NCI-H526 treated with DMSO at 0.1 percent for 48 hours (cell line): Measurements from ENCODE around the gene TAGLN.

Experiments used
- DNase-seq: peaks from one replicate; lab custom pipeline; 2025; lab: John Stamatoyannopoulos, UW

Gene TAGLN

GRCh38 chr11:117214404-117215110 is 15.4 kb downstream of the TAGLN start:
- DNase-seq: no peak

DNA sequence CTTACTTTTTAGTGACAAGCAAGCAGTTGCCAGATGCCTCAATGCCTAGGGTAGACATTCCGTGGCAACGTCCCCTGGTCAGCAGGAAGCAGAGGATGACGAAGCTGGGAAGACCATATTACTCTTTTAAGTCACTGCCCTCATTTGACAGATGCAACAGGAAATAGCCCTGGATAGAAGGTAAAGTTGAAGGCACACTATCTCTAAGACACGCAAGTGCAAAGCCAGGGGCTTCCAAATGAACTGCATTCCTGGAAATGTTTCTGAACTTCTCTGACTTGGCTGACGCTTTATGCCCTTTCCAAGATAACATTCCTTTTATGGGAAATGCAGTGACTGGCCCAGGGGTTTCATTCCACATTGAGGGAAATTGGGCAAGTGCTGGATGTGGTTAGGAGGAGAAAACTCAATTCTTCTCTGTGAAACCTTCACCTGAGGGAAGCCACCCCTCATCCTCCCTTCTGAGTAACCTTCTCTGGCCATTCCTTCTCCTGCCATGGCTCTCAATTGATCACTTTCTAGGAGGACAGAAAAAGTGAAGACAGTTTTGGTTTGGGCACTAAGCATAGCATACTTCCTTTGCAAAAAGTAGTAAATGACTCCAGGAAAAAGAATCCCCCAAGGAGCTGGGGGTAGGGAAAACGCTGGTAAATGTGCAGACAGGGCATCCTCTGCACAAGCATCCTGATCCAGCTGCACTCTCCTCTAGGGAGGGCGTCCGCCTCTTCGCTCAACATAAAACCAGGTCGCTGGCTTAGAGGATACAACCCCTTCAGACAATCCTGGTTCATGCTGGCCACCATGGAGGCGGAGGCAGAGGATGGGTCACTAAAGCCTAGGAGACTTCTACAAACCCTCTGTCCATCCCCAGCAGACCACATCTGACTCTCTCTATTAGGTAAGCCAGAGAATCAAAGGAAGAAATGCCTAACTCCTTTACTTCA is 18.2 kb downstream of the TAGLN start:
- no peak for DNase-seq

DNA sequence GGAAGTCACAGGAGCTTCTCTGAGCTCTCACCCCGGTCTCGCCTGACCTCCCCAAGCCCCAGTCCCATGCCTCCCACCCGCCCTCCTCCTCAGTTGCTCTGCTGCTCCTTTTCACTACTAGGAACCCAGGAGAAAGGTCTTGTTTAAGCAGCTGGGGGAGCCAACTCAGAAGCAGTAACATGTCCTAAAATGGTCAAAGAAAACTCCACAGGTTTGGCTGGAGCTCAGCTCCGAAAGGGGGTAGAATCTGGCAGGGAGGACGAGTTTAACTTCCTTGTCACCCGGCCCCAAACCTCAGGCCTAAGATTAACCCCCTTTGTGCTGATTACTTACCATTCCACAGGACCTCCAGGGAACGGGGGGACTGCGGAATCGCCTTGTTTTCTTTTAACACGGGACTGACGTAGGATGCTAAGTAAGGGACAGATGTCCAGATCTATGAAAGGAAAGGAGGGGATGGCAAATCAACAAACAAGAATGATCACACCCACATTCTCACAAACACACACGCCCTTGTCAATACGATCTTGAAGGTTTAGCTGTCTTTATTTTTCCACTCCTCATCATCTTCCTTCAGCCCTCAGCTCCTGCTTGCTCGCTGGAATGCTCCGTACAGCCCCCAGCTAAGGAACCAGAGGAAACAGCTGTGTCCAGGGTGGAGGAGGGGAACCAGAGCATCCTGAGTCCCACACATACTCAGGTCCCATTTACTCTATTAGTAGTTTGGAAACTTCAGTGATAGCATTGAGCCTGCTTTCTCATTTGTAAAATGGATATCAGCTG is 19.2 kb downstream of the TAGLN start:
- DNase-seq: no peak

- no peak for DNase-seq
These were observed 19.8 kb downstream of the TAGLN start for GRCh38 chr11:117219001-117219400.

DNA sequence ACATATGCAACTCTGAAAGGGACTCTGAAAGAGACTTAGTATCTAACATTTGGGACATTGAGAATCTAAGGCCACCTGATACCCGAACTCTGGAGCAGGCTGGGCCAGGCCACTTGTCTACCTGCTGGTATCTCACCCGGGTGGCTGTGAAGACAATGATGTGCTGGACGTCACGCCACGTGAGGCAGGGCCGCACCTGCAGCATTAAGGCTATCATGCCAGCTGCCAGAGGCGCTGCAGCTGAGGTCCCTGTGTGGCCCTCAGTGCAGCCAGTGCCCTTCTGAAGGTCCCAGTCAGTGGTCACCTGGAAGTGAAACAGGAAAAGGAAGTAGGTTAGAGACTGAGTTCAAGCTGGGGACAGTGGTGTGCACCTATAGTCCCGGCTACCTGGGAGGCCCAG is 20.3 kb downstream of the TAGLN start:
- no peak for DNase-seq

- DNase-seq: no peak
These were observed 20.8 kb downstream of the TAGLN start for GRCh38 chr11:117219995-117220394.

DNA sequence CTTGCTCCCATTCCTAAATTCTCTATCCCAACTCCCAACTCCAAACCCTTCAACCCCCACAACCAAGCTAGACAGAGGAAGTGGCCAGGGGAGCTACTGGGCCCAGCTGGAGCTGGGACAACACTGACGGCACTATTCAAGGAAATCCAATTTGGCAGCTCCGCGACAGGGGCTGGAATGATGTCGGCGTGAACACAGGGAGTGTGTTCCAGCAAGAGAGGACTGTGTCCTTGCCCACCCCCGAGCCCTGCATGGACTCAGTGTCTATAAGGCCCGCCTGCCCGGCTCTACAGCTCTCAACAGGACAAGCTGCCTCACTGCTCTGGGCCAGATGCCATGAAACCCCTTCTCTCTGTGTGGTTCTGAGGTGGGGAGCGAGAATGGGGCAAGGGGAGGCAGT is 21.4 kb downstream of the TAGLN start:
- no peak for DNase-seq

DNA sequence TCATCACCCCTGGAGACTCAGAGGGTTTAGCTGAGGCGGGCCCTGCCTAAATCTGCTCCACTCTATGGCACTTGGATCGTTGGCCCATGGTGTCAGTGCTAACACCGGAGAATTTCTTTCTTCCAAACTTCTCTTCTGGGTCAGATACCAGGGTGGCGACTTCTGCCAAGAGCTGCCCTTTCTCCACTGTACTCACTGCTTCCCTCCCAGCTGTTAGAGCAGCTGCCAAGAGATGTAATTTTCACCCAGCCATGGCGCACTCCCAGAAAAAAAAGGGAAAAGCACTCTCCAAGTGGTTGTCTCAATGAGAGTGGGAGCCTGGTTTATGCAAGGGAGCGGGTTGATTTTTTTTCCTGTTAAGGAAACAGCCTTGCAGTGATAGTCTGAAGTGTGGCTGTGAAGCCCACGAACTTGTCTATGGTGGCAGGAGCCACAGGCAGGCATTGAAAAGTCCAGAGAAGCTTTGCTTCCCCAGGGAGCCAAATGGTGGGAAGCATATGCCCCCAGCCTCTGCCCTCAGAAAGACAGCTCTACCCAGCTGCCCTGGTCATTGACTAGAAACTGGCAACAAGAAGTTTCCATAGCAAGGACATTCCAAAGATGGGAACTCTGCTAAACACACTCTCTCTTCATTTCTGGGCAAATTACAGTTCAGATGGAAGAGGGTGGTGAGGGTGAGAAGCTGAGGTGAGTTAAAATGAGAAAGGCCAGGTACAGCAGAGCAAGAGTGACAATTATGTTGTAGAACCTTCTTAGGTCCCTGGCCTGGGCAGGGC is 22.0 kb downstream of the TAGLN start:
- DNase-seq: no peak

DNA sequence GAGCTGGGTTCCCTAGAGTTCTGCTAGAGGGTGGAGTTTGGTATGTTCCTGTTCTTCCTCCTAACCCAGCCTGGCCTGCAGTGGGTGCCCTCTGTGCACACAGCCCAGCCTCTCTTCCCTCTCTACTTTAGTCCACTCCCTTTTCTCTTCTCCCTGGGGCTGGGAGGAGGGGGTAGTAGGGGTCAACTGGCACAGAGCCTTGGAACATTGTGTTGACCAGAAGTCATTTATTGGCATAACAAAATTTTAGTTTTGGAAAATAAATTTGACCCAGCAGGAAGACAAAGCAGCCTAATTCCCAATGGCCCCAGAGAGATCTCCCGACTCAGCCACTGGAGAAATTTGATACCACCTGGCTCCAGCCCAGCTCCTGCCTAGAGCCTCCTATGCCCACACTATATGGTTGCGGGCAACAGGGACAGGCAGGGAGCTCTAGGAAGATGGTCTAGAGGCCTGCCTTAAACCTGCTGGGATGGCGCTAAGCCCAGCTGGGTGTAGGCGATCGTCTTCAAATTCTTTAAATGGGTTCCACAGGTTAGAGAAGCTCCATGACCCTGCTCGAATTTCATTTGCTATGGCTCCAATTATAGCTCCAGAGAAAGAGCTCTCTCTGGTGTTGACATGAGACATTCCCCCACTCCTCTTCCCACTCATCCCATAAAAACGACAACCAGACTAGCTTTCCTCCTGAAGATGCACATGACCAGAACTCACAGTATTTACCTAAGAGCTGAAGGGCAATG is 22.8 kb downstream of the TAGLN start:
- peak; percentile 46 for DNase-seq

- DNase-seq: no peak
These were observed 24.0 kb downstream of the TAGLN start for GRCh38 chr11:117222991-117223740.

- no peak for DNase-seq
These were observed 24.8 kb downstream of the TAGLN start for GRCh38 chr11:117223741-117224689.

GRCh38 chr11:117225553-117226170 is 26.5 kb downstream of the TAGLN start:
- no peak for DNase-seq

DNA sequence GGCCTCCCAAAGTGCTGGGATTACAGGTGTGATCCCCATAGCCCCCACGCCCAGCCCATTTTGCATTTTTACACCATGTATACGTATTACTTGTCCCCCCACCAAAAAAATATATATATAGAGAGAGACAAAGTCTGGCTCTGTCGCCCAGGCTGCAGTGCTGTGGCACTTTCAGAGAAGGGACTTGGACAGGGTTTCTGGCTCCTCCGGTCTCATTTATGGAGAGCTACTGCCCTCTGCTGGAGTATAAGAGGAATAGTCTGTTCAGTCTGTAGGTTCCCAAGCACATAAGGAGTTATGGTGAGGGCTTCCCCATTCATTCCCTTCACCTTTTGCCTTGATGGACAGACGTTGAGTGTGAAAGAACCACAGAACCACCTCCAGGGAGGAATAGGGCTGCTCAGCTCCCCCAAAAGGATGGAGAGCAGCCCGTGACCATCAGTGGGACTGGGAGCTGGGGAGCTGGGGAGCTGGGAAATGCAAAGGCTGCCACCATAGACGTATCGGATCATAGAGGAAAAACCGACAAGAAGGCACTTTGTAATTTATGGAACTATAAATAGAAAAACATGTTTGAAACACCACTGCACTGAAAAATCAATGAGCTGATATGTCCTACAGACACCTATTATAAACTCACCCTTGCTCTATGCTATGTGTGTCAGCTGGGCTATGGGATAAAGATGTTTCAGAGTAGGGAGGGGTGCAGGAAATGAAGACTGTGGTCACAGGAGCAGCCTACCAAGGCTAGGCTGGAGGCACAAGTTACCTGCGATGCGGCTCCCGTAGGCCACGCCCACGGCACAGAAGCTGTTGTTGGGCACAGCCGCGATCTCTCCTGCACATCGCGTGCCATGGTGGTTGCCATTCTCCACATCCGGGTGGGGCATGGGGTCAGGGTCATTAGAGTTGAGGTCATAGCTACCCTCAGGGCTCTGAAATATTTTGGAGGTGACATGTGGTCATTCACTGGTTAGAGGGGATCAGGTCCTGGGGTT is 27.5 kb downstream of the TAGLN start:
- DNase-seq: peak; percentile 92

DNA sequence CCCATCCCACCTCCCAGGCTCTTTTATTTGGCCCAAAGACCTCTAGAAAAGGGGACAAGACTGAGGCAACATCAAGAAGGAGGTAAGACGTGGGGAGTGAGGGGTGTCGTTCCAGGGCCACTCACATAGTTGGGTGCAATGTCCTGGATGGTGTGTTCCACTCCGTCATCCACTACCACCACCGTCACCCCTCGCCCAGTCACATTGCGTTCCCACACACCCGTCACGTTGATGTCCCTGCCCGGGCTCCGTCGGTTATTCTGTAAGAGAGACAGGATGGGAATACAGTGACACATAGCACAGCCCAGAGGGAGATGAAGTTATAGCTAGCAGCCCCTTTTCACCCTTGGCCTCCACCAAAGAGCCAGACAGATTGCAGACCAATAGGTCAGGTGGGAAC is 28.9 kb downstream of the TAGLN start:
- DNase-seq: no peak

GRCh38 chr11:117229411-117229810 is 30.2 kb downstream of the TAGLN start:
- no peak for DNase-seq

DNA sequence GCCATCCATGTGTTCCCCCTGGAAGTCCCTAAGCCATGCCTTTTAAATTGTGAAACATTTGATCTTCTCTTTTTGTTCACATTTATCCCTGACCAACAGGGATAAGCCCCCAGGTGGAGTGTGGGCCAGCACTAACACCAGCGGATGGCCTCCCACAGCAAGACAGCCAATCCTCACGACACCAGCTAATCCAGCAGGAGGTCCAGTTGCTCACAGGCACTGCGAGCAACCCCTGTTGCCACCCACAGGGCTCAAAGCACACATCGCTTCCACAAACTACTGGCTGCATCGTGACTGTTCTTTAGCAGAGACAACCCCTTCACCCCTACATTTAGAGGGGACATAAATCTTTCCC is 30.7 kb downstream of the TAGLN start:
- DNase-seq: no peak

DNA sequence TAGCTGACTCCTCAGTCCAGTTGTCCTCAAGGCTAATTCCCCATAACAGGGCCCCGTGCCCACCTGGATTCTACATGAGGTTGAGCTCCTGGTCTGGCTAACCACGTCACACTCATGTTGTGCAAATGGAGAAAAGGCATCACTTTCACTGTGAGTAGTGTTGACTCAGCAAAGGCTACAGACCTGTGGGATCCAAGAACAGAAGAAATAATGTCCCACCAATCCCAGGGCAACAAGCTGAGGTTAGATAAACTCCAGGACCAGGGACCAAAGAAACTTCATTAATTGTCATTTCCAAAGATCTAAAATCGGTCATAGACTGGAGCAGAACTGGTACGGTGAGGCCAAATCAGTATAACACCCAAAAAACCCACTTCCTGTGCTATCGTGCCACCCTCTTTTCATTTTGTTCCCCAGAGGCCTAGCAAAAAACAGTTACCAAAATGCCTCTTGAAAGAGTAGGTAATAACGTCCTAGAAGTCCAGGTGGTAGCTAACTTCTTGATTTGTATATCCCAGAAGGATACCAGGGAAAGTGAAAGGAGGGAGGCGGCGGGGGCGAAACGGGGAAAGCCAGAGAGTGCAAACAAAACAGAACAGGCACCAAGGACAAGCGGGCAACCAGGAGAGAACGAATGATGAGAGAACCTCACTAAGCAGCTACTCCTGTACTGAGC is 31.3 kb downstream of the TAGLN start:
- no peak for DNase-seq
